DOHH2 (cell line): ENCODE data around the gene BNIP5.

Source experiments
- H3F3A ChIP-seq: fragments of 200-600 bp; sonication (generic), shearing (Covaris generic); 2 replicates; pipeline ENCODE4 v1.6.0; 2016; ENCODE audit warnings: antibody characterized with exemption, mild to moderate bottlenecking; ENCODE audit not compliant: control insufficient read depth, insufficient read depth
- H3K27ac ChIP-seq: fragments of 200-600 bp; sonication (generic); 2 replicates; pipeline ENCODE4 v1.5.1; 2014; ENCODE audit warnings: low read depth, mild to moderate bottlenecking, low read length, moderate library complexity
- H3K27me3 ChIP-seq: fragments of 200-600 bp; sonication (generic); 2 replicates; pipeline ENCODE4 v1.6.1; 2014; ENCODE audit warnings: mild to moderate bottlenecking, low read length, mixed read lengths; ENCODE audit not compliant: control insufficient read depth
- H3K36me3 ChIP-seq: fragments of 200-600 bp; sonication (generic); 2 replicates; pipeline ENCODE4 v1.6.1; 2014; ENCODE audit warnings: mild to moderate bottlenecking, low read length, moderate library complexity, mixed read lengths; ENCODE audit not compliant: control insufficient read depth
- H3K4me1 ChIP-seq: fragments of 200-600 bp; sonication (generic); 2 replicates; pipeline ENCODE4 v1.6.1; 2014; ENCODE audit warnings: mild to moderate bottlenecking, low read length, mixed read lengths; ENCODE audit not compliant: control insufficient read depth
- H3K4me2 ChIP-seq: fragments of 200-600 bp; sonication (generic); 2 replicates; pipeline ENCODE4 v1.6.0; 2014; ENCODE audit warnings: mild to moderate bottlenecking, low read length, moderate library complexity
- H3K4me3 ChIP-seq: fragments of 200-600 bp; sonication (generic); 2 replicates; pipeline ENCODE4 v1.5.1; 2014; ENCODE audit warnings: mild to moderate bottlenecking, low read length, mixed read lengths
- H3K79me2 ChIP-seq: fragments of 200-600 bp; sonication (generic); 2 replicates; pipeline ENCODE4 v1.6.1; 2014; ENCODE audit warnings: mild to moderate bottlenecking, low read length, mixed read lengths; ENCODE audit not compliant: control insufficient read depth
- H3K9me2 ChIP-seq: fragments of 200-600 bp; sonication (generic); replicated peaks from 2 replicates; pipeline ENCODE4 v1.6.1; 2014; ENCODE audit warnings: mild to moderate bottlenecking, low read length, mixed read lengths; ENCODE audit not compliant: control insufficient read depth
- H3K9me3 ChIP-seq: fragments of 200-600 bp; sonication (generic); 2 replicates; pipeline ENCODE4 v1.6.1; 2014; ENCODE audit warnings: antibody characterized with exemption, low read length, mixed read lengths; ENCODE audit not compliant: control insufficient read depth, insufficient read depth
- H4K20me1 ChIP-seq: fragments of 200-600 bp; sonication (generic); 2 replicates; pipeline ENCODE4 v1.6.0; 2014; ENCODE audit warnings: low read depth, mild to moderate bottlenecking, antibody characterized with exemption, low read length, moderate library complexity; ENCODE audit not compliant: control insufficient read depth, insufficient read depth
- EZH2phosphoT487 ChIP-seq: fragments of 200-600 bp; sonication (generic); IDR thresholded peaks from 2 replicates; pipeline ENCODE4 v1.6.1; 2017; ENCODE audit warnings: borderline replicate concordance, mild to moderate bottlenecking, antibody characterized with exemption, low read length, moderate library complexity, mixed read lengths
- TF ChIP-seq, protein P1 (sequence below): fragments of 200-600 bp; sonication (generic); IDR thresholded peaks from one replicate; pipeline ENCODE4 v1.5.1; 2014; ENCODE audit warnings: antibody characterized with exemption, mild to moderate bottlenecking, low read depth, low read length; ENCODE audit not compliant: poor library complexity, severe bottlenecking

The BNIP5 gene

GRCh38 chr6:36330366-36330765 is 6.3 kb downstream of the BNIP5 start:
- H3K4me2 ChIP-seq, result no peak overlapping the region
- no peaks in the 10 kb centered on the region for H3K9me3 ChIP-seq
- H3K36me3 ChIP-seq, result no peaks in the 10 kb centered on the region
- H3K79me2 ChIP-seq, result no peaks in the 10 kb centered on the region
- peaks cover 4% of the 10 kb centered on the region; the same call in 1 of the 2 replicates for H3K4me1 ChIP-seq
- TF ChIP-seq, protein P1, sequence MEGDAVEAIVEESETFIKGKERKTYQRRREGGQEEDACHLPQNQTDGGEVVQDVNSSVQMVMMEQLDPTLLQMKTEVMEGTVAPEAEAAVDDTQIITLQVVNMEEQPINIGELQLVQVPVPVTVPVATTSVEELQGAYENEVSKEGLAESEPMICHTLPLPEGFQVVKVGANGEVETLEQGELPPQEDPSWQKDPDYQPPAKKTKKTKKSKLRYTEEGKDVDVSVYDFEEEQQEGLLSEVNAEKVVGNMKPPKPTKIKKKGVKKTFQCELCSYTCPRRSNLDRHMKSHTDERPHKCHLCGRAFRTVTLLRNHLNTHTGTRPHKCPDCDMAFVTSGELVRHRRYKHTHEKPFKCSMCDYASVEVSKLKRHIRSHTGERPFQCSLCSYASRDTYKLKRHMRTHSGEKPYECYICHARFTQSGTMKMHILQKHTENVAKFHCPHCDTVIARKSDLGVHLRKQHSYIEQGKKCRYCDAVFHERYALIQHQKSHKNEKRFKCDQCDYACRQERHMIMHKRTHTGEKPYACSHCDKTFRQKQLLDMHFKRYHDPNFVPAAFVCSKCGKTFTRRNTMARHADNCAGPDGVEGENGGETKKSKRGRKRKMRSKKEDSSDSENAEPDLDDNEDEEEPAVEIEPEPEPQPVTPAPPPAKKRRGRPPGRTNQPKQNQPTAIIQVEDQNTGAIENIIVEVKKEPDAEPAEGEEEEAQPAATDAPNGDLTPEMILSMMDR, result no peak
- no peak for TF ChIP-seq EZH2phosphoT487
- peaks cover 54% of the 10 kb centered on the region for H3K27me3 ChIP-seq
- no peak overlapping the region for H3K4me3 ChIP-seq
- H3F3A ChIP-seq, result no peaks in the 10 kb centered on the region
- no peak overlapping the region for H3K27ac ChIP-seq
- no peaks in the 10 kb centered on the region for H3K9me2 ChIP-seq
- no peaks in the 10 kb centered on the region for H4K20me1 ChIP-seq

- Histone ChIP-seq H3F3A (no peaks in the 10 kb centered on the region), H3K79me2 (no peaks in the 10 kb centered on the region), H3K9me2 (no peaks in the 10 kb centered on the region), H3K9me3 (no peaks in the 10 kb centered on the region), H3K4me3 (no peak overlapping the region), H4K20me1 (no peaks in the 10 kb centered on the region), H3K36me3 (no peaks in the 10 kb centered on the region), H3K4me1 (0 out of 2 replicates have a peak, but pooled peaks cover 3% of the 10 kb centered on the region), H3K27me3 (peaks cover 48% of the 10 kb centered on the region), H3K4me2 (no peak overlapping the region), H3K27ac (no peak overlapping the region)
- TF ChIP-seq, protein P1, result no peak
- no peak for TF ChIP-seq EZH2phosphoT487
Observed at GRCh38 chr6:36329798-36330291, 6.8 kb downstream of the BNIP5 start.

DNA sequence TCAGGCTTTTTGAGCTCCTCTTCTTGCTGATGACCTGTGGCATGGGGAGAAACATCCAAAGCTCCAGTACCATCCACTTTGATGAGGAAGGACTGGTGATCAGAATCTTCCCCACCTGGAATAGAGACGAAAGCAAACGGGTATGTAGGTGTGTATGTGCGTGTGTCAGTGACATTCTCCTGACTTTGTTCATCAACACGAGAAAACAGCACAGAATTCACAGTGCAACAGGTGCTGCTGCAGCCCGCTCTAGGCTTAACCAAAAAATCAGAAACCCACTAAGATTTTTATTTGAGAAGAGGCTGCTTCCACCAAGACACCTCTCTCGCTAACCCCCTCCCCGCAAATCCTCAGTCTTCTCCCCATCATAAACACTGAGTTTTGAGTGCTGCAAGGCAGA is 8.1 kb downstream of the BNIP5 start:
- Histone ChIP-seq H3K27ac (no peak overlapping the region), H3K27me3 (peaks cover 36% of the 10 kb centered on the region), H3K9me2 (no peaks in the 10 kb centered on the region), H3K4me3 (no peak overlapping the region), H3K4me1 (no peaks in the 10 kb centered on the region), H3K4me2 (no peak overlapping the region), H4K20me1 (no peaks in the 10 kb centered on the region), H3K79me2 (no peaks in the 10 kb centered on the region), H3F3A (no peaks in the 10 kb centered on the region), H3K36me3 (no peaks in the 10 kb centered on the region), H3K9me3 (no peaks in the 10 kb centered on the region)
- TF ChIP-seq, protein P1, result no peak
- no peak for TF ChIP-seq EZH2phosphoT487

DNA sequence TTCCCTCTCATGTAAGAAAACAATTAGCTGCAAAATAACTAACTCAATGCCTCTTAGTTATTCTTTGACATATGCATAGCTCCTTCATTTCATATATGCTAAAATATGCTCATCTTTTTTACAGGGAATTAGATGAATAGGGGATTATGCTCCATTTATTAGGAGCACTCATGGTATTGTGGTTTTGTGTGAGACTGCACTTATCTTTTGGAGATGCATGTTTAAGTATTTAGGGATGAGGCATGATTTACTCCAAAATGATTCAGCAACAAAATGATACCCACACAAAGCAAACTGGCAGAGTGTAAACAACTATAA is 8.8 kb downstream of the BNIP5 start:
- H3K9me3 ChIP-seq, result no peaks in the 10 kb centered on the region
- H3K27me3 ChIP-seq, result peaks cover 29% of the 10 kb centered on the region
- TF ChIP-seq, protein P1, result no peak
- no peak for TF ChIP-seq EZH2phosphoT487
- H3K4me2 ChIP-seq, result no peak overlapping the region
- H3K27ac ChIP-seq, result no peak overlapping the region
- no peaks in the 10 kb centered on the region for H3K79me2 ChIP-seq
- no peaks in the 10 kb centered on the region for H3K4me1 ChIP-seq
- no peaks in the 10 kb centered on the region for H3K36me3 ChIP-seq
- no peaks in the 10 kb centered on the region for H3K9me2 ChIP-seq
- H4K20me1 ChIP-seq, result no peaks in the 10 kb centered on the region
- no peaks in the 10 kb centered on the region for H3F3A ChIP-seq
- H3K4me3 ChIP-seq, result no peak overlapping the region
